ENCODE measurements around the gene GALNT2.

GALNT2 gene

DNA sequence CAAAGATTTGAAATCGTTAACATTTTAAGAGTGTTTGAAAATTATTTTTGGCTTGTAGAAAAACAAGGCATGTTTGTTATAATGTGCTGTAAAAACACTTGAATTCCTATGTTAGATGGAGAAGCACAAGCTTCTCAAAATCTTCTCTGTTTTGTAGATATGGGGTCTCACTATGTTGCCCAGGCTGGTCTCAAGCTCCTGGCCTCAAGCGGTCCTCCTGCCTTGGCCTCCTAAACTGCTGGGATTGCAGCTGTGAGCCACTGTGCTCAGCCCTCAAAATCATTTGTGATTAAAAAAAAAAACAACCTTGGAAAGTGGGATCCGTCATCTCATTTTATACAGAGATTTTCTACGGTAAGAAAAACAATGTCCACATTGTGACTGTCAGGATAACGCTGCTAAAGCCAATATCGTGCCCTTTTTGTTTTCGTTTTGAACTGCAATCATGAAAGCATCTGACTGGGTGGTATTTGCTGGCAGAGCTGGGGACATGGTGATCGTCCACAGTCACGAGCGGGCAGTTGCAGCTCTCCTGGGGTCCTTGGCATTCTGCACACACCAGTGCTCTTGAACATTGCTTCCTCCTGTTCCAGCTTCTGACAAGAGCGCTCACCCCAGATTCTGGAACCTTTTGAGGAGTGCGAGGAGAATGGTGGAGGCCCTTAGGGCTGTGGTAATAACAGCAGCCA, 246.6 kb downstream of the GALNT2 start:
- no peak for DNase-seq (ENCODE audit: low read depth)
- TF ChIP-seq, protein P1, sequence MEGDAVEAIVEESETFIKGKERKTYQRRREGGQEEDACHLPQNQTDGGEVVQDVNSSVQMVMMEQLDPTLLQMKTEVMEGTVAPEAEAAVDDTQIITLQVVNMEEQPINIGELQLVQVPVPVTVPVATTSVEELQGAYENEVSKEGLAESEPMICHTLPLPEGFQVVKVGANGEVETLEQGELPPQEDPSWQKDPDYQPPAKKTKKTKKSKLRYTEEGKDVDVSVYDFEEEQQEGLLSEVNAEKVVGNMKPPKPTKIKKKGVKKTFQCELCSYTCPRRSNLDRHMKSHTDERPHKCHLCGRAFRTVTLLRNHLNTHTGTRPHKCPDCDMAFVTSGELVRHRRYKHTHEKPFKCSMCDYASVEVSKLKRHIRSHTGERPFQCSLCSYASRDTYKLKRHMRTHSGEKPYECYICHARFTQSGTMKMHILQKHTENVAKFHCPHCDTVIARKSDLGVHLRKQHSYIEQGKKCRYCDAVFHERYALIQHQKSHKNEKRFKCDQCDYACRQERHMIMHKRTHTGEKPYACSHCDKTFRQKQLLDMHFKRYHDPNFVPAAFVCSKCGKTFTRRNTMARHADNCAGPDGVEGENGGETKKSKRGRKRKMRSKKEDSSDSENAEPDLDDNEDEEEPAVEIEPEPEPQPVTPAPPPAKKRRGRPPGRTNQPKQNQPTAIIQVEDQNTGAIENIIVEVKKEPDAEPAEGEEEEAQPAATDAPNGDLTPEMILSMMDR (conservative IDR thresholded peaks at IDR 0.05; ENCODE audit: low read depth, low read length): no peak
- no peak overlapping the region for H3K4me3 ChIP-seq (ENCODE audit: low read depth, low read length)

DNA sequence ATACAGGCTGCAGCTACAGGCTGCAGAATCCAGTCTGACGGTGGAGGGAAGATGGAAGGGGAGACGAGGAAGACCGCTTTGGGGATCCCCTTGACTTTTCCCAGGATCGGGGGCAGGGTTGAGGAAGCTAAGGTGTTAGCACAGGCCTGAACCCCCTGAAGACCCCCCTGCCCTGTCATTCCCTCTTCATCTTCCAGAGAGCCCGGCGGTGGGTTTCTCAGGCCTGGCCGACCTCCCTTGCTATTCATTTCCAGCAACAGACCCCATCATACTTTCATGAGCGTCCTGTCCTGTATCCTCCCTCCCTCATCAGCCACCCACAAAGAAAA, 247.1 kb downstream of the GALNT2 start:
- H3K4me3 ChIP-seq (ENCODE audit: low read depth, low read length): no peak overlapping the region
- DNase-seq (ENCODE audit: low read depth): no peak
- TF ChIP-seq, protein P1 (conservative IDR thresholded peaks at IDR 0.05; ENCODE audit: low read depth, low read length): no peak

DNA sequence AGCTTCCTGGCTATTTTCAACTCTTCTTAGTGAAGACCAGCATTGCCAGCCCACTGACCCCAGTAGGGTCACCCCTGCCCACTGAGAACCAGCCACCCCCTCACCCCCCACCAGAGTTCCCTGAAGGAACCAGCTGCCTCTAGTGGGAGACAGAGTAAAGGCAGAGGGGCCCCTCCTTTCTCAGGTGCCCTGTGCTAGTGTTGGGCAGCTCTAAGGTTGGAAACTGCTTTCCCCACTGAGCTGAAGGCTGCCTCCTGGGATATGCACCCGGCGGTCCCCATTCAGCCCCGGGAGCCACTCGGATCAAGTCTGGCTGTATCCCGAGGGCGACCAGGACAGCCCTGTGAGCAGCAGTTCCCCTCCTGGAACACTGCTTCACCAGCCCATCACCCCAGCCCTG, 248.1 kb downstream of the GALNT2 start:
- no peak for DNase-seq (ENCODE audit: low read depth)
- TF ChIP-seq, protein P1 (conservative IDR thresholded peaks at IDR 0.05; ENCODE audit: low read depth, low read length): no peak
- H3K4me3 ChIP-seq (ENCODE audit: low read depth, low read length): no peak overlapping the region

DNA sequence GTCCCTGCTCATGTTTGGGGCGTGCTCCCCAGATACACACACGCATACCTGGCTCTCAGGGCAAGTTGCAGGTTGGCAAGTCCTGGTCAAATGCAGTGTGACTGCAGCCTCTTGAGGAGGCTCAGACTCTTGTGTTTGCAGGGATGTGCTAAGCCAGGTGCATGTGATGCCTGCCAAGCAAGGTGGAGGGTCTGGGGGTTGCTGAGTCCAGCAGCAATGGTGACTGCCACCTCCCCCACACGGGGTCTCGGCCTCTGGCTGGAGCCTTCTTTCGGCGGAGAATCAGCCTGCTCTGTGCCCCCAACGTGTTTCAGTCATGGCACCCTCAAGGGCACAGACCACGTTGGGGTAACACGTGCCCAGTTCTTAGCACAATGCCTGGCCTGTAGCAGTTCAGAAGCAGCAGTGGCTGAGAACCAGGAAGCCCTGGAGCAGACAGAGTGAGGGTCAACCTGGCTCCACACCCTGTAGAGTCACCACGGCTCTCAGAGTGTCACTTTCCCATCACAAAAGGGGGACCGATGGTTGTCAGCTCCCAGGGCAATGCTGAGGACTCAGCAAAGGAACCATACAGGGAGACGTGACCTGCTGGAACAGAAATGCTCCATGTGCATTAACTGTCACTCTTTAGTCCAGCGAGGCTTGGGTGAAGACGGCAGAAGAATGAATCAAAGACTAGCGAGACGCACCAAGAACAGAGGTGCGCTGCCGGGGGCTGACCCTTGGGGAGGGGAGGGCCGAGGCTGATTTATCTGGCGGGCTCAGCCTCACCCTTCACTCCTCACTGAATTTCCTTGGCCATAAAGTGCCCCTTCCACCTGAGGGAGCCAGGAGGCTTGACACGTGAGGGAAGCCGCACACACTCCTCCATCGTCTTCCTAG, 250.1 kb downstream of the GALNT2 start:
- DNase-seq (ENCODE audit: low read depth): no peak
- no peak overlapping the region for H3K4me3 ChIP-seq (ENCODE audit: low read depth, low read length)

DNA sequence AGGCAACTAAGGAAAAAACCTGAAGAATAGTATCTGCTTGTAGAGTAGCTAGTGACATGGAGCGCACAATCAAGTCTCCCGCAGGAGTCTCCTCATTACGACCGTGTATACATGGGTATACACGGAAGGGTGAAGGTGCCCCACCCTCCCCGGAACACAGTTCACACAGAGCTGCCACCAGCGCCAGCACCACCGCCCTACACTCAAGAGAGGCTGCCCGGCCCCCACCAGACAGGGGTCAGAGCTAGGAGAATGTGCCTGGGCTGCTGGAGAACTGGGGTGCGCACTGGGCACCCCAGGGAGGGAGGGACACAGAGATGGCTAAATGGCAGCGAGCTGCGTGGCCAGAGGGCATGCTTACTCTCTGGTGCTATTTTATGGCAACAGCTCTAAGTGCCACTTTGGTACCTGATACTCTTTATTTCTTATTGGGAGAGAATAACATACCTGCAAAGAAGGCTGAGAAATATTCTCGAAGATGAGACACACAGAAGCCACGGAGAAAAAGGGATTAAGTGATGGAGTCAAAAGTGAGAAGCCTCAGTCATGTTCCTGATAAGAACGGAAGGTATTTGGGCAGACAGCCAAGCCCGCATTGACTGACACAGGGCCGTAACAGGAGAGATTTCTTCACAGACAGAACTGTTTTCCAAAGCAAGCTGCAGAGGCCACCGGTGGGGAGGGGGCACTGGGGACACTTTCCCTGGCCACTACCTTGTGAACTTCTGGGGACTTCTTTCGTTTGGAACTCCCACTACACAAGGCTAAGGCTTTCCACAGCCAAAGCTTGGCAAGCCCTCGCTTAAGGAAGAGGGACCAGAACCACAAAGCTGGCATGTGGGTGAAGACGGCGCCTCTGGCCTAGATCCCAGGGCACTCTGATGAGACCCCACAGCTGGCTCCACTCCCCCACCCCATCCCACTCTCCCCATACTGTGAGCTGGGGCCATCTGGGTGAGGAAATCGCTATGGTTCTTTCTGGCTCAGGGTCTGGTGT, 251.1 kb downstream of the GALNT2 start:
- H3K4me3 ChIP-seq (ENCODE audit: low read depth, low read length): no peak overlapping the region
- TF ChIP-seq, protein P1 (conservative IDR thresholded peaks at IDR 0.05; ENCODE audit: low read depth, low read length): no peak
- DNase-seq (ENCODE audit: low read depth): peak; percentile 59

More for the DNA sequence above, 250.1 kb downstream of the GALNT2 start:
- TF ChIP-seq, protein P1 (conservative IDR thresholded peaks at IDR 0.05; ENCODE audit: low read depth, low read length): no peak

DNA sequence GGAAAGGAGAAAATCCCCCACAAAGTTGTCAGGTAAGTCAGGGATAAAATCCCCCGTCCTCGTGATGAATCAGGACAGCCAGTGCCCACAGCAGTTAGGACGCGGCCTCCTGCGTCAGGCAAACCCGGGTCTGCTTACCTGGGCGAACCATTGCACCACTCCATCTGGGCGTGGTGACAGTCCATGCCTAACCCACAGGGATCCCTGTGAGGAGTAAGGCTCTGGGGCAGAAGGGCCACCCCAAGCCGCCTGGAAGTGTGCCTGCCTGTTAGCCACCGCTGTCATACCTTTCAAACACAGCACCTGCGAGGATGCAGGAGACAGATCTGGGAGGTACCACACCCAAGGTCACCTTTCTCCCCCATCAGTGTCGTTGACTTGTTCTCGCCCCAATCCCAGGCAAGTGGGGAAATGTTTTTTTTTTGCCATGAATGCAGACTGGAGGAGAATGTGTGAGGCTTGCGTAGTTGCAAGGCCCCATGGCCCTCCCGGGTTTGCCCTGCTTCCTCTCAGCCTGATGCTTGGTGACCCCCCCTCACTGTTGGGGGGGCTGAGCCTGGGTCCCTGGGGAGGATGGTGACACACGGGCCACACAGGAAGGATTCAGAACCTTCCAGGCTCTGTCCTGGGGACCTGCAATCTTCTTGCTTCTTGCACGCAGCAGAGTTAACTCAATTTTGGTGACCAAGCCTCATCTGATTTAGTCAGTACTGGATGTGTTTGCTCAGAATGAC, 252.1 kb downstream of the GALNT2 start:
- DNase-seq (ENCODE audit: low read depth): no peak
- H3K4me3 ChIP-seq (ENCODE audit: low read depth, low read length): no peak overlapping the region
- TF ChIP-seq, protein P1 (conservative IDR thresholded peaks at IDR 0.05; ENCODE audit: low read depth, low read length): no peak
